Trophoblast cell (in vitro differentiated cells and primary cell): Measurements from ENCODE around the gene BTLA.
A peak's percentile ranks its signal among the peaks of the same experiment; 100 is the strongest.

Source experiments
- DNase-seq, 2 donors: peaks; one replicate each; pipeline ENCODE4 v3.0.0-alpha.2; 2016
- H2AFZ ChIP-seq: 2 replicates; pipeline ENCODE4 v1.6.1; 2013; ENCODE audit warnings: low read length, moderate library complexity, mild to moderate bottlenecking; ENCODE audit not compliant: insufficient read depth, poor library complexity
- H2AK5ac ChIP-seq: 2 replicates; pipeline ENCODE4 v1.6.1; 2013; ENCODE audit warnings: mild to moderate bottlenecking, low read length
- H2BK120ac ChIP-seq: 2 replicates; pipeline ENCODE4 v1.6.1; 2013; ENCODE audit warnings: low read length, mild to moderate bottlenecking, moderate library complexity; ENCODE audit not compliant: insufficient read depth, poor library complexity
- H2BK12ac ChIP-seq: 2 replicates; pipeline ENCODE4 v1.6.1; 2013; ENCODE audit warnings: mild to moderate bottlenecking, low read length, moderate library complexity
- H2BK5ac ChIP-seq: 2 replicates; pipeline ENCODE4 v1.6.1; 2013; ENCODE audit warnings: low read length, low read depth, moderate library complexity, mild to moderate bottlenecking; ENCODE audit not compliant: poor library complexity
- H3K14ac ChIP-seq: 2 replicates; pipeline ENCODE4 v1.6.1; 2013; ENCODE audit warnings: mild to moderate bottlenecking, low read length
- H3K18ac ChIP-seq: 2 replicates; pipeline ENCODE4 v1.6.1; 2013; ENCODE audit warnings: mild to moderate bottlenecking, low read length
- H3K23ac ChIP-seq: 2 replicates; pipeline ENCODE4 v1.6.1; 2013; ENCODE audit warnings: low read length
- H3K27ac ChIP-seq: 2 replicates; pipeline ENCODE4 v1.5.1; 2013; ENCODE audit warnings: low read depth, mild to moderate bottlenecking, inconsistent platforms, low read length, moderate library complexity
- H3K27me3 ChIP-seq: 2 replicates; pipeline ENCODE4 v1.6.1; 2013; ENCODE audit warnings: inconsistent platforms, mild to moderate bottlenecking, low read length, moderate library complexity; ENCODE audit not compliant: insufficient read depth
- H3K36me3 ChIP-seq, 2 experiments: 1 replicate in 1 of 2; 2 replicates in 1 of 2; pipeline ENCODE4 v1.6.1; 2013; ENCODE audit warnings: low read length in 2 of 2, mild to moderate bottlenecking in 2 of 2, moderate library complexity in 1 of 2; ENCODE audit not compliant: insufficient read depth in 2 of 2, control insufficient read depth in 1 of 2
- H3K4ac ChIP-seq: 2 replicates; pipeline ENCODE4 v1.6.1; 2013; ENCODE audit warnings: low read depth, mild to moderate bottlenecking, low read length, moderate library complexity
- H3K4me1 ChIP-seq, 2 experiments: 1 replicate in 1 of 2; 2 replicates in 1 of 2; pipeline ENCODE4 v1.6.1; 2013; ENCODE audit warnings: low read length in 2 of 2, mild to moderate bottlenecking in 2 of 2, moderate library complexity in 1 of 2; ENCODE audit not compliant: insufficient read depth in 2 of 2, control insufficient read depth in 1 of 2
- H3K4me2 ChIP-seq: 2 replicates; pipeline ENCODE4 v1.6.1; 2013; ENCODE audit warnings: inconsistent platforms, mild to moderate bottlenecking, low read length, moderate library complexity
- H3K4me3 ChIP-seq: 2 replicates; pipeline ENCODE4 v1.5.1; 2013; ENCODE audit warnings: mild to moderate bottlenecking, low read depth, low read length, inconsistent platforms
- H3K79me1 ChIP-seq: one replicate; pipeline ENCODE4 v1.6.1; 2013; ENCODE audit warnings: low read length
- H3K79me2 ChIP-seq: 2 replicates; pipeline ENCODE4 v1.6.1; 2013; ENCODE audit warnings: low read length, mild to moderate bottlenecking; ENCODE audit not compliant: control insufficient read depth, insufficient read depth, poor library complexity
- H3K9ac ChIP-seq: 2 replicates; pipeline ENCODE4 v1.6.1; 2013; ENCODE audit warnings: mild to moderate bottlenecking, low read length
- H3K9me3 ChIP-seq: 2 replicates; pipeline ENCODE4 v1.6.1; 2013; ENCODE audit warnings: low read depth, mild to moderate bottlenecking, control low read depth, inconsistent platforms, low read length; ENCODE audit not compliant: insufficient read depth
- H4K12ac ChIP-seq: 2 replicates; pipeline ENCODE4 v1.6.1; 2013; ENCODE audit warnings: low read depth, mild to moderate bottlenecking, low read length, moderate library complexity
- H4K8ac ChIP-seq: 2 replicates; pipeline ENCODE4 v1.6.1; 2013; ENCODE audit warnings: low read depth, mild to moderate bottlenecking, low read length, moderate library complexity
- H4K91ac ChIP-seq: one replicate; pipeline ENCODE4 v1.6.1; 2013; ENCODE audit warnings: low read depth, mild to moderate bottlenecking, low read length, moderate library complexity
- WGBS: extraction: QIAGEN DNeasy Blood & Tissue Kit; methylation state at CpG from one replicate; pipeline ENCODE4 v1.1.7; 2013; ENCODE audit warnings: missing lambda C conversion rate; ENCODE audit not compliant: insufficient read length, insufficient coverage; ENCODE audit errors: extremely low coverage; 5-methylcytosine and 5-hydroxymethylcytosine counted together

BTLA gene

GRCh38 chr3:112491373-112491772 is 7.9 kb downstream of the BTLA start:
- Histone ChIP-seq H2AFZ (no peak overlapping the region), H3K79me1 (no peaks in the 10 kb centered on the region), H4K91ac (no peak overlapping the region), H2BK5ac (no peak overlapping the region), H3K4me1 (no peaks in the 10 kb centered on the region), H3K4me2 (no peak overlapping the region), H3K27me3 (no peaks in the 10 kb centered on the region), H2BK120ac (no peak overlapping the region), H3K18ac (no peak overlapping the region), H3K4me3 (no peak overlapping the region), H4K12ac (no peak overlapping the region), H3K23ac (no peak overlapping the region), H3K4ac (no peak overlapping the region), H3K14ac (no peak overlapping the region), H4K8ac (no peak overlapping the region), H3K9ac (no peak overlapping the region), H2BK12ac (no peak overlapping the region), H3K36me3 (no peaks in the 10 kb centered on the region), H3K9me3 (no peaks in the 10 kb centered on the region), H3K27ac (no peak overlapping the region), H3K79me2 (no peaks in the 10 kb centered on the region), H2AK5ac (no peak overlapping the region)
- DNase-seq: no peak

GRCh38 chr3:112489674-112490479 is 9.4 kb downstream of the BTLA start:
- Histone ChIP-seq H3K79me1 (no peaks in the 10 kb centered on the region), H3K18ac (no peak overlapping the region), H3K14ac (no peak overlapping the region), H3K27me3 (no peaks in the 10 kb centered on the region), H3K23ac (no peak overlapping the region), H3K4me3 (no peak overlapping the region), H2BK5ac (no peak overlapping the region), H3K9ac (no peak overlapping the region), H3K36me3 (no peaks in the 10 kb centered on the region), H3K27ac (no peak overlapping the region), H4K12ac (no peak overlapping the region), H3K79me2 (no peaks in the 10 kb centered on the region), H4K91ac (no peak overlapping the region), H2BK12ac (no peak overlapping the region), H3K9me3 (no peaks in the 10 kb centered on the region), H3K4me1 (no peaks in the 10 kb centered on the region), H2AFZ (no peak overlapping the region), H2AK5ac (no peak overlapping the region), H3K4ac (no peak overlapping the region), H3K4me2 (no peak overlapping the region), H4K8ac (no peak overlapping the region), H2BK120ac (no peak overlapping the region)
- DNase-seq: no peak
- no CpG with 5 or more reads among the region's 4 CpGs for WGBS

- no peak overlapping the region for H3K4me3 ChIP-seq
- H2AK5ac ChIP-seq: no peak overlapping the region
- DNase-seq: peak in 1 of 2 donors; percentile 29
- no peak overlapping the region for H3K14ac ChIP-seq
- no peak overlapping the region for H3K9ac ChIP-seq
- H2AFZ ChIP-seq: no peak overlapping the region
- no CpG with 5 or more reads among the region's 7 CpGs for WGBS
- no peaks in the 10 kb centered on the region for H3K4me1 ChIP-seq
- no peak overlapping the region for H4K8ac ChIP-seq
- no peak overlapping the region for H2BK5ac ChIP-seq
- no peak overlapping the region for H4K91ac ChIP-seq
- H3K79me1 ChIP-seq: no peaks in the 10 kb centered on the region
- no peaks in the 10 kb centered on the region for H3K27me3 ChIP-seq
- H2BK120ac ChIP-seq: no peak overlapping the region
- H4K12ac ChIP-seq: no peak overlapping the region
- no peak overlapping the region for H3K23ac ChIP-seq
- H3K9me3 ChIP-seq: no peaks in the 10 kb centered on the region
- H2BK12ac ChIP-seq: no peak overlapping the region
- H3K36me3 ChIP-seq: no peaks in the 10 kb centered on the region
- no peak overlapping the region for H3K27ac ChIP-seq
- no peaks in the 10 kb centered on the region for H3K79me2 ChIP-seq
- H3K18ac ChIP-seq: no peak overlapping the region
- H3K4ac ChIP-seq: no peak overlapping the region
- no peak overlapping the region for H3K4me2 ChIP-seq
Observed at GRCh38 chr3:112486811-112487505, 12.3 kb downstream of the BTLA start.

- Histone ChIP-seq H3K4ac (no peak overlapping the region), H3K27ac (no peak overlapping the region), H3K18ac (no peak overlapping the region), H3K4me3 (no peak overlapping the region), H3K36me3 (no peaks in the 10 kb centered on the region), H3K23ac (no peak overlapping the region), H2BK120ac (no peak overlapping the region), H4K8ac (no peak overlapping the region), H3K4me2 (no peak overlapping the region), H3K79me2 (no peaks in the 10 kb centered on the region), H3K4me1 (no peaks in the 10 kb centered on the region), H2BK5ac (no peak overlapping the region), H2BK12ac (no peak overlapping the region), H3K14ac (no peak overlapping the region), H4K91ac (no peak overlapping the region), H3K27me3 (no peaks in the 10 kb centered on the region), H2AFZ (no peak overlapping the region), H2AK5ac (no peak overlapping the region), H3K79me1 (no peaks in the 10 kb centered on the region), H3K9me3 (no peaks in the 10 kb centered on the region), H3K9ac (no peak overlapping the region), H4K12ac (no peak overlapping the region)
- no CpG with 5 or more reads among the region's 4 CpGs for WGBS
- DNase-seq: no peak
Observed at GRCh38 chr3:112484352-112484751, 14.9 kb downstream of the BTLA start.
